Measurements from ENCODE around the gene ZC3H14. TPM values are rescaled to one million over a fixed set of nuclear protein-coding genes. Genes with fewer than 3 reads are reported as not detected.
"Not testable (repeated sequence)": the region's sequence is repeated elsewhere in the genome, so short reads cannot be mapped to it uniquely, and the experiment has no call there.

ZC3H14 gene
- total RNA-seq, 1 donor from 2014 or later: 55.8 TPM

DNA sequence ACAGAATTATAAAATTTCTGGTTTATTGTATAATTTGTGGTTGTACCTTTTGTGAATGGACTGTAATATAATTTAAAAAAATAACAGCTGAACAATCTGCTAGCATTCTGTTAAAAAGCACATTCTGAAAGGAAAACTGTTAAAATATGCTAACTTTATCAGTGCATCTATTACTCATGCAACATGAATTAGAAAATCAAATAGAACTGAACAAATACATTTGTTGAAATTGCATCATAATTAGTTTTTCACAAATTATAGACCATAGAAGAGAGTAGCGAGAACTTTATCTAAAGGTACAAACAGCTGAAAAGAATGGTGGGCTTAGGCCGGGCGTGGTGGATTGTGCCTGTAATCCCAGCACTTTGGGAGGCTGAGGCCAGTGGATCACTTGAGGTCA is 41.0 kb upstream of the ZC3H14 start:
- Histone ChIP-seq H3K36me3 (ENCODE audit: insufficient read depth, low read length) (peaks cover 4% of the 10 kb centered on the region), H4K20me1 (ENCODE audit: insufficient read depth, low read length) (peaks cover 46% of the 10 kb centered on the region), H3K79me2 (ENCODE audit: insufficient read depth, low read length) (peaks cover 63% of the 10 kb centered on the region), H3K27me3 (ENCODE audit: insufficient read depth, low read length) (no peaks in the 10 kb centered on the region), H2AFZ (ENCODE audit: low read depth, low read length) (no peak overlapping the region), H3K27ac (ENCODE audit: low read depth, low read length) (no peak overlapping the region), H3K4me2 (ENCODE audit: low read length) (no peak overlapping the region), H3K4me1 (ENCODE audit: insufficient read depth, low read length) (peaks cover 8% of the 10 kb centered on the region), H3K9me3 (ENCODE audit: insufficient read depth, low read depth, low read length) (no peaks in the 10 kb centered on the region), H3K9ac (ENCODE audit: low read length) (no peak overlapping the region), H3K4me3 (ENCODE audit: insufficient read depth, low read depth, low read length) (no peak overlapping the region)
- H3K4me3 Mint-ChIP-seq (ENCODE audit: unreplicated experiment): no peak overlapping the region
- H3K9me3 Mint-ChIP-seq (ENCODE audit: unreplicated experiment): no peaks in the 10 kb centered on the region
- peak; percentile 32 for DNase-seq (ENCODE audit: low read depth)
- no peak for FAIRE-seq
- no peak overlapping the region for H3K27ac Mint-ChIP-seq (ENCODE audit: unreplicated experiment)
- no peak for TF ChIP-seq EZH2 (IDR thresholded peaks at IDR 0.05; ENCODE audit: insufficient read depth, low read length)
- peaks cover 5% of the 10 kb centered on the region for H3K36me3 Mint-ChIP-seq (ENCODE audit: low read depth, unreplicated experiment)
- H3K27me3 Mint-ChIP-seq (ENCODE audit: low read depth, unreplicated experiment): no peaks in the 10 kb centered on the region
- H3K4me1 Mint-ChIP-seq (ENCODE audit: low read depth, unreplicated experiment): peaks cover 13% of the 10 kb centered on the region

DNA sequence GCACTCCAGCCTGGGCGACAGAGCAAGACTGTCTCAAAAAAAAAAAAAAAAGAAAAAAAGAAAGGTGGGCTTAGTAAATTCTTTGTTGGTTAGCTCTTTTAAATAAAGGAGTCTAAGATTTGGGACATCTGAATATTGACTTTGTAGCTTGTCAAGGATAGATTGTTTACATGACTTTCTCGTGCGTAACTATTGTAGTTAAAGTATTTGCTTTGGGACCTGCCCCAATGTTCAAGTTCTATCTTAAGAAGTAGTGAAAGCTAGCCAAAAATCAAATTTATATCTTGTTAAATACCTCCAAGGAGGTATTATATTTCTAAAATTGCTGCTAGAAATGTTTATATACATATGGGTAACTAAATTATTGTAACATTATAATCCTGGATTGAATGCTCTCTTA is 40.4 kb upstream of the ZC3H14 start:
- Histone ChIP-seq H3K36me3 (ENCODE audit: insufficient read depth, low read length) (peaks cover 2% of the 10 kb centered on the region), H3K4me2 (ENCODE audit: low read length) (no peak overlapping the region), H3K4me1 (ENCODE audit: insufficient read depth, low read length) (peaks cover 8% of the 10 kb centered on the region), H4K20me1 (ENCODE audit: insufficient read depth, low read length) (peaks cover 46% of the 10 kb centered on the region), H3K4me3 (ENCODE audit: insufficient read depth, low read depth, low read length) (no peak overlapping the region), H2AFZ (ENCODE audit: low read depth, low read length) (no peak overlapping the region), H3K27ac (ENCODE audit: low read depth, low read length) (no peak overlapping the region), H3K27me3 (ENCODE audit: insufficient read depth, low read length) (no peaks in the 10 kb centered on the region), H3K9ac (ENCODE audit: low read length) (no peak overlapping the region), H3K9me3 (ENCODE audit: insufficient read depth, low read depth, low read length) (no peaks in the 10 kb centered on the region), H3K79me2 (ENCODE audit: insufficient read depth, low read length) (peaks cover 66% of the 10 kb centered on the region)
- TF ChIP-seq, protein P1, sequence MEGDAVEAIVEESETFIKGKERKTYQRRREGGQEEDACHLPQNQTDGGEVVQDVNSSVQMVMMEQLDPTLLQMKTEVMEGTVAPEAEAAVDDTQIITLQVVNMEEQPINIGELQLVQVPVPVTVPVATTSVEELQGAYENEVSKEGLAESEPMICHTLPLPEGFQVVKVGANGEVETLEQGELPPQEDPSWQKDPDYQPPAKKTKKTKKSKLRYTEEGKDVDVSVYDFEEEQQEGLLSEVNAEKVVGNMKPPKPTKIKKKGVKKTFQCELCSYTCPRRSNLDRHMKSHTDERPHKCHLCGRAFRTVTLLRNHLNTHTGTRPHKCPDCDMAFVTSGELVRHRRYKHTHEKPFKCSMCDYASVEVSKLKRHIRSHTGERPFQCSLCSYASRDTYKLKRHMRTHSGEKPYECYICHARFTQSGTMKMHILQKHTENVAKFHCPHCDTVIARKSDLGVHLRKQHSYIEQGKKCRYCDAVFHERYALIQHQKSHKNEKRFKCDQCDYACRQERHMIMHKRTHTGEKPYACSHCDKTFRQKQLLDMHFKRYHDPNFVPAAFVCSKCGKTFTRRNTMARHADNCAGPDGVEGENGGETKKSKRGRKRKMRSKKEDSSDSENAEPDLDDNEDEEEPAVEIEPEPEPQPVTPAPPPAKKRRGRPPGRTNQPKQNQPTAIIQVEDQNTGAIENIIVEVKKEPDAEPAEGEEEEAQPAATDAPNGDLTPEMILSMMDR (IDR thresholded peaks at IDR 0.05; ENCODE audit: insufficient read depth, low read depth, low read length): no peak
- TF ChIP-seq EZH2 (IDR thresholded peaks at IDR 0.05; ENCODE audit: insufficient read depth, low read length): no peak
- DNase-seq (ENCODE audit: low read depth): no peak
- H3K9me3 Mint-ChIP-seq (ENCODE audit: unreplicated experiment): no peaks in the 10 kb centered on the region
- no peak overlapping the region for H3K27ac Mint-ChIP-seq (ENCODE audit: unreplicated experiment)
- no peaks in the 10 kb centered on the region for H3K27me3 Mint-ChIP-seq (ENCODE audit: low read depth, unreplicated experiment)
- H3K36me3 Mint-ChIP-seq (ENCODE audit: low read depth, unreplicated experiment): peaks cover 6% of the 10 kb centered on the region
- peaks cover 8% of the 10 kb centered on the region for H3K4me1 Mint-ChIP-seq (ENCODE audit: low read depth, unreplicated experiment)
- no peak for FAIRE-seq
- H3K4me3 Mint-ChIP-seq (ENCODE audit: unreplicated experiment): no peak overlapping the region

DNA sequence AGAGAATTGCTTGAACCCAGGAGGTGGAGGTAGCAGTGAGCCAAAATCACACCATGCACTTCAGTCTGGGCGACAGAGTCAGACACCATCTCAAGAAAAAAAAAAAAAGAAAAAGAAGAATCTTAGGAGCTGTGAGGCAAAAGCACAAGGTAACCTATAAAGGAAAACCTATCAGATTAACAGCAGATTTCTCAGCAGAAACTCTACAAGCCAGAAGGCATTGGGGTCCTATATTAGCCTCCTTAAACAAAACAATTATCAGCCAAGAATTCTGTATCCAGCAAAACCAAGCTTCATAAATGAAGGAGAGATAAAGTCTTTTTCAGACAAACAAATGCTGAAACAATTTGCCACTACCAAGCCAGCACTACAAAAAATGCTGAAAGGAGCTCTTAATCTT is 32.9 kb upstream of the ZC3H14 start:
- peaks cover 20% of the 10 kb centered on the region for H4K20me1 ChIP-seq (ENCODE audit: insufficient read depth, low read length)
- not testable (repeated sequence) for H3K9ac ChIP-seq (ENCODE audit: low read length); H3K4me2 ChIP-seq (ENCODE audit: low read length); H3K27me3 ChIP-seq (ENCODE audit: insufficient read depth, low read length); H3K27ac Mint-ChIP-seq (ENCODE audit: unreplicated experiment); DNase-seq (ENCODE audit: low read depth); H3K4me3 Mint-ChIP-seq (ENCODE audit: unreplicated experiment); H2AFZ ChIP-seq (ENCODE audit: low read depth, low read length); H3K36me3 ChIP-seq (ENCODE audit: insufficient read depth, low read length); H3K9me3 ChIP-seq (ENCODE audit: insufficient read depth, low read depth, low read length); FAIRE-seq; H3K9me3 Mint-ChIP-seq (ENCODE audit: unreplicated experiment); H3K27me3 Mint-ChIP-seq (ENCODE audit: low read depth, unreplicated experiment); H3K4me3 ChIP-seq (ENCODE audit: insufficient read depth, low read depth, low read length); H3K4me1 Mint-ChIP-seq (ENCODE audit: low read depth, unreplicated experiment); H3K27ac ChIP-seq (ENCODE audit: low read depth, low read length); H3K4me1 ChIP-seq (ENCODE audit: insufficient read depth, low read length)
- peaks cover 29% of the 10 kb centered on the region for H3K36me3 Mint-ChIP-seq (ENCODE audit: low read depth, unreplicated experiment)
- peaks cover 49% of the 10 kb centered on the region for H3K79me2 ChIP-seq (ENCODE audit: insufficient read depth, low read length)
